ENCODE data around the gene NEURL1B. TPM values are rescaled to one million over a fixed set of nuclear protein-coding genes. Genes with fewer than 3 reads are reported as not detected.

The NEURL1B gene
- total and polyA plus RNA-seq, 10 of the 15 experiments (the other 5 are each of a cell fraction or from before 2014, with no cell fraction given) = 0.04 to 0.28 (median 0.05) TPM; not detected in 4

- no peaks in the 10 kb centered on the region; a peak in 2 of 4 replicates for H3K27me3 ChIP-seq (replicated peaks in 1 of 2; ENCODE audit: control insufficient read depth in 2 of 2, insufficient read depth in 2 of 2, low read length in 1 of 2)
- no peaks in the 10 kb centered on the region for H3K79me2 ChIP-seq (ENCODE audit: control insufficient read depth, insufficient read depth, low read length)
- RAD21 ChIA-PET (ENCODE audit: unreplicated experiment) = interaction anchor here (0.9 to 2.7 kb wide), 5 partner anchors 30 to 784 kb away, joined by 3 to 18 read pairs (median 5); no protein-coding TSS in a partner anchor
- H3K4me3 ChIP-seq = no peak overlapping the region
- H4K20me1 ChIP-seq (ENCODE audit: control insufficient read depth, insufficient read depth) = no peaks in the 10 kb centered on the region
- no peak overlapping the region for H3K27ac ChIP-seq (ENCODE audit: control insufficient read depth, insufficient read depth)
- CTCF ChIA-PET = interaction anchor here (0.5 to 3.1 kb wide), 24 partner anchors 9 to 710 kb away, joined by 3 to 38 read pairs (median 4); no protein-coding TSS in a partner anchor
- POLR2A ChIA-PET = no interaction called here
- intact Hi-C loops (cut with micrococcal nuclease; ENCODE audit: unreplicated experiment) = loop anchor here (10.0 kb wide), 1 partner anchor 592 kb away; no protein-coding TSS in a partner anchor
- BruUV-seq (replicated peaks) = no TSS peak
- 79% methylated on average over 20 of the region's 20 CpGs for WGBS (ENCODE audit: insufficient coverage, insufficient replicate concordance, low lambda C conversion rate, missing lambda C conversion rate)
- SMC1A ChIA-PET (ENCODE audit: uncharacterized antibody, unreplicated experiment) = interaction anchor here (1.6 to 3.1 kb wide), 3 partner anchors 30 to 225 kb away, joined by 4 to 14 read pairs (median 12); no protein-coding TSS in a partner anchor
- H3K4me2 ChIP-seq (ENCODE audit: control insufficient read depth, insufficient read depth) = peak overlapping the region; percentile 26; the same call in 1 of the 2 replicates
- ATAC-seq (no peak), FAIRE-seq (no peak), DNase-seq (ENCODE audit: low read depth, low spot score) (no peak)
- no peak overlapping the region for H2AFZ ChIP-seq (ENCODE audit: control insufficient read depth, low read depth, low read length)
- in situ Hi-C loops (cut with MboI) = loop anchor here (5.0 kb wide), 1 partner anchor 219 kb away; no protein-coding TSS in a partner anchor
- H3K4me1 ChIP-seq (ENCODE audit: control insufficient read depth, insufficient read depth, low read length) = peaks cover 2% of the 10 kb centered on the region; the same call in 1 of the 2 replicates
- no peaks in the 10 kb centered on the region for H3K36me3 ChIP-seq (ENCODE audit: control insufficient read depth in 2 of 2, insufficient read depth in 2 of 2, low read length in 1 of 2)
- no peaks in the 10 kb centered on the region for H3K9me3 ChIP-seq (replicated peaks; ENCODE audit: control insufficient read depth, insufficient read depth, low read length)
- H3K9ac ChIP-seq (ENCODE audit: control insufficient read depth, insufficient read depth, low read length) = no peak overlapping the region
- no peak for TF ChIP-seq TAF1 (IDR thresholded peaks at IDR 0.05; ENCODE audit: borderline replicate concordance, low read depth, low read length)
- no peak for TF ChIP-seq EZH2 (IDR thresholded peaks at IDR 0.05; ENCODE audit: borderline replicate concordance, control insufficient read depth, low read depth, low read length)
- no peak for TF ChIP-seq GATAD2B (conservative IDR thresholded peaks at IDR 0.05; ENCODE audit: low read depth)
- TF ChIP-seq, protein P1, sequence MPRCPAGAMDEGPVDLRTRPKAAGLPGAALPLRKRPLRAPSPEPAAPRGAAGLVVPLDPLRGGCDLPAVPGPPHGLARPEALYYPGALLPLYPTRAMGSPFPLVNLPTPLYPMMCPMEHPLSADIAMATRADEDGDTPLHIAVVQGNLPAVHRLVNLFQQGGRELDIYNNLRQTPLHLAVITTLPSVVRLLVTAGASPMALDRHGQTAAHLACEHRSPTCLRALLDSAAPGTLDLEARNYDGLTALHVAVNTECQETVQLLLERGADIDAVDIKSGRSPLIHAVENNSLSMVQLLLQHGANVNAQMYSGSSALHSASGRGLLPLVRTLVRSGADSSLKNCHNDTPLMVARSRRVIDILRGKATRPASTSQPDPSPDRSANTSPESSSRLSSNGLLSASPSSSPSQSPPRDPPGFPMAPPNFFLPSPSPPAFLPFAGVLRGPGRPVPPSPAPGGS (IDR thresholded peaks at IDR 0.05; ENCODE audit: borderline replicate concordance, insufficient read depth, low read depth, low read length, poor library complexity, severe bottlenecking) = no peak
- no peak for TF ChIP-seq RB1 (IDR thresholded peaks at IDR 0.05; ENCODE audit: borderline replicate concordance)
- TF ChIP-seq POU2F2 (IDR thresholded peaks at IDR 0.05; ENCODE audit: borderline replicate concordance, low read depth, low read length) = no peak
- TF ChIP-seq RELA (IDR thresholded peaks at IDR 0.05; ENCODE audit: borderline replicate concordance, partially characterized antibody) = no peak
- no peak for TF ChIP-seq ZNF274 (IDR thresholded peaks at IDR 0.05; ENCODE audit: insufficient read depth, insufficient read length)
- no peak for TF ChIP-seq BMI1 (IDR thresholded peaks at IDR 0.05; ENCODE audit: borderline replicate concordance)
- TF ChIP-seq, protein P2, sequence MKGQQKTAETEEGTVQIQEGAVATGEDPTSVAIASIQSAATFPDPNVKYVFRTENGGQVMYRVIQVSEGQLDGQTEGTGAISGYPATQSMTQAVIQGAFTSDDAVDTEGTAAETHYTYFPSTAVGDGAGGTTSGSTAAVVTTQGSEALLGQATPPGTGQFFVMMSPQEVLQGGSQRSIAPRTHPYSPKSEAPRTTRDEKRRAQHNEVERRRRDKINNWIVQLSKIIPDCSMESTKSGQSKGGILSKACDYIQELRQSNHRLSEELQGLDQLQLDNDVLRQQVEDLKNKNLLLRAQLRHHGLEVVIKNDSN (IDR thresholded peaks at IDR 0.05; ENCODE audit: borderline replicate concordance, extremely low read length, insufficient read depth, low read depth, low read length) = no peak
- TF ChIP-seq, protein P3, sequence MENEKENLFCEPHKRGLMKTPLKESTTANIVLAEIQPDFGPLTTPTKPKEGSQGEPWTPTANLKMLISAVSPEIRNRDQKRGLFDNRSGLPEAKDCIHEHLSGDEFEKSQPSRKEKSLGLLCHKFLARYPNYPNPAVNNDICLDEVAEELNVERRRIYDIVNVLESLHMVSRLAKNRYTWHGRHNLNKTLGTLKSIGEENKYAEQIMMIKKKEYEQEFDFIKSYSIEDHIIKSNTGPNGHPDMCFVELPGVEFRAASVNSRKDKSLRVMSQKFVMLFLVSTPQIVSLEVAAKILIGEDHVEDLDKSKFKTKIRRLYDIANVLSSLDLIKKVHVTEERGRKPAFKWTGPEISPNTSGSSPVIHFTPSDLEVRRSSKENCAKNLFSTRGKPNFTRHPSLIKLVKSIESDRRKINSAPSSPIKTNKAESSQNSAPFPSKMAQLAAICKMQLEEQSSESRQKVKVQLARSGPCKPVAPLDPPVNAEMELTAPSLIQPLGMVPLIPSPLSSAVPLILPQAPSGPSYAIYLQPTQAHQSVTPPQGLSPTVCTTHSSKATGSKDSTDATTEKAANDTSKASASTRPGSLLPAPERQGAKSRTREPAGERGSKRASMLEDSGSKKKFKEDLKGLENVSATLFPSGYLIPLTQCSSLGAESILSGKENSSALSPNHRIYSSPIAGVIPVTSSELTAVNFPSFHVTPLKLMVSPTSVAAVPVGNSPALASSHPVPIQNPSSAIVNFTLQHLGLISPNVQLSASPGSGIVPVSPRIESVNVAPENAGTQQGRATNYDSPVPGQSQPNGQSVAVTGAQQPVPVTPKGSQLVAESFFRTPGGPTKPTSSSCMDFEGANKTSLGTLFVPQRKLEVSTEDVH (IDR thresholded peaks at IDR 0.05; ENCODE audit: low read depth, partially characterized antibody) = no peak
- TF ChIP-seq, protein P4, sequence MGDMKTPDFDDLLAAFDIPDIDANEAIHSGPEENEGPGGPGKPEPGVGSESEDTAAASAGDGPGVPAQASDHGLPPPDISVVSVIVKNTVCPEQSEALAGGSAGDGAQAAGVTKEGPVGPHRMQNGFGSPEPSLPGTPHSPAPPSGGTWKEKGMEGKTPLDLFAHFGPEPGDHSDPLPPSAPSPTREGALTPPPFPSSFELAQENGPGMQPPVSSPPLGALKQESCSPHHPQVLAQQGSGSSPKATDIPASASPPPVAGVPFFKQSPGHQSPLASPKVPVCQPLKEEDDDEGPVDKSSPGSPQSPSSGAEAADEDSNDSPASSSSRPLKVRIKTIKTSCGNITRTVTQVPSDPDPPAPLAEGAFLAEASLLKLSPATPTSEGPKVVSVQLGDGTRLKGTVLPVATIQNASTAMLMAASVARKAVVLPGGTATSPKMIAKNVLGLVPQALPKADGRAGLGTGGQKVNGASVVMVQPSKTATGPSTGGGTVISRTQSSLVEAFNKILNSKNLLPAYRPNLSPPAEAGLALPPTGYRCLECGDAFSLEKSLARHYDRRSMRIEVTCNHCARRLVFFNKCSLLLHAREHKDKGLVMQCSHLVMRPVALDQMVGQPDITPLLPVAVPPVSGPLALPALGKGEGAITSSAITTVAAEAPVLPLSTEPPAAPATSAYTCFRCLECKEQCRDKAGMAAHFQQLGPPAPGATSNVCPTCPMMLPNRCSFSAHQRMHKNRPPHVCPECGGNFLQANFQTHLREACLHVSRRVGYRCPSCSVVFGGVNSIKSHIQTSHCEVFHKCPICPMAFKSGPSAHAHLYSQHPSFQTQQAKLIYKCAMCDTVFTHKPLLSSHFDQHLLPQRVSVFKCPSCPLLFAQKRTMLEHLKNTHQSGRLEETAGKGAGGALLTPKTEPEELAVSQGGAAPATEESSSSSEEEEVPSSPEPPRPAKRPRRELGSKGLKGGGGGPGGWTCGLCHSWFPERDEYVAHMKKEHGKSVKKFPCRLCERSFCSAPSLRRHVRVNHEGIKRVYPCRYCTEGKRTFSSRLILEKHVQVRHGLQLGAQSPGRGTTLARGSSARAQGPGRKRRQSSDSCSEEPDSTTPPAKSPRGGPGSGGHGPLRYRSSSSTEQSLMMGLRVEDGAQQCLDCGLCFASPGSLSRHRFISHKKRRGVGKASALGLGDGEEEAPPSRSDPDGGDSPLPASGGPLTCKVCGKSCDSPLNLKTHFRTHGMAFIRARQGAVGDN (IDR thresholded peaks at IDR 0.05) = no peak
These were observed 55.2 kb downstream of the NEURL1B start for GRCh38 chr5:172696171-172696849.
